PC-3 (cell line): ENCODE data around the gene FCF1. TPM values are rescaled to one million over a fixed set of nuclear protein-coding genes. Genes with fewer than 3 reads are reported as not detected.

Experiments used
- ATAC-seq: fragments of 200-7000 bp; cut with Tn5 transposase; 2 replicates; pipeline ENCODE4 v1.9.1; 2020; ENCODE audit warnings: mild to moderate bottlenecking, moderate library complexity
- BruUV-seq: library from RNA; stranded (reverse); fragments of 400-500 nt; replicated peaks from 2 replicates; lab custom pipeline; 2021; lab: Mats Ljungman, UMichigan
- CTCF ChIA-PET: fragments of 300-600 bp; sonication (Branson Sonifier 250); formaldehyde crosslinking; loops from one replicate; lab custom pipeline; 2022; ENCODE audit warnings: antibody characterized with exemption; lab: Charles Lee
- POLR2A ChIA-PET: fragments of 300-600 bp; sonication (Branson Sonifier 250); formaldehyde crosslinking; loops from one replicate; lab custom pipeline; 2022; ENCODE audit warnings: antibody characterized with exemption; ENCODE audit not compliant: unreplicated experiment; lab: Charles Lee
- DNase-seq: peaks from one replicate; pipeline ENCODE4 v3.0.0-alpha.2; 2015
- H2AFZ ChIP-seq: fragments of 300-600 bp; sonication (generic); 2 replicates; pipeline ENCODE4 v1.6.0; 2016; ENCODE audit warnings: antibody characterized with exemption, low read length
- H3F3A ChIP-seq: fragments of 300-600 bp; sonication (generic); one replicate; pipeline ENCODE4 v1.6.0; 2017; ENCODE audit warnings: antibody characterized with exemption, low read length, control low read depth, mild to moderate bottlenecking; ENCODE audit not compliant: unreplicated experiment
- H3K27ac ChIP-seq: fragments of 300-600 bp; sonication (generic); 2 replicates; pipeline ENCODE4 v1.5.1; 2016; ENCODE audit warnings: mild to moderate bottlenecking, low read length
- H3K27me3 ChIP-seq: fragments of 300-600 bp; sonication (generic); 2 replicates; pipeline ENCODE4 v1.6.1; 2016; ENCODE audit warnings: low read length, mixed read lengths
- H3K36me3 ChIP-seq: fragments of 300-600 bp; sonication (generic); 2 replicates; pipeline ENCODE4 v1.6.1; 2016; ENCODE audit warnings: low read depth, mixed run types, low read length, mixed read lengths
- H3K4me1 ChIP-seq: fragments of 300-600 bp; sonication (generic); 2 replicates; pipeline ENCODE4 v1.5.1; 2016; ENCODE audit warnings: low read length; ENCODE audit not compliant: insufficient read depth
- H3K4me2 ChIP-seq: fragments of 300-600 bp; sonication (generic); 2 replicates; pipeline ENCODE4 v1.6.0; 2016; ENCODE audit warnings: low read length
- H3K4me3 ChIP-seq: fragments of 300-600 bp; sonication (generic); 2 replicates; pipeline ENCODE4 v1.5.1; 2016; ENCODE audit warnings: mild to moderate bottlenecking, low read length, mixed read lengths
- H3K79me2 ChIP-seq: fragments of 300-600 bp; sonication (generic); 2 replicates; pipeline ENCODE4 v1.6.1; 2017; ENCODE audit warnings: low read length, mixed read lengths
- H3K9ac ChIP-seq: fragments of 300-600 bp; sonication (generic); 2 replicates; pipeline ENCODE4 v1.6.0; 2016; ENCODE audit warnings: mild to moderate bottlenecking, low read length
- H3K9me2 ChIP-seq: fragments of 300-600 bp; sonication (generic); replicated peaks from 2 replicates; pipeline ENCODE4 v1.6.1; 2016; ENCODE audit warnings: mixed run types, low read length, mixed read lengths
- H3K9me3 ChIP-seq: fragments of 300-600 bp; sonication (generic); 2 replicates; pipeline ENCODE4 v1.6.1; 2016; ENCODE audit warnings: low read length, mixed read lengths
- H4K20me1 ChIP-seq: fragments of 300-600 bp; sonication (generic); 2 replicates; pipeline ENCODE4 v1.6.1; 2016; ENCODE audit warnings: low read length, mixed read lengths
- EZH2 ChIP-seq: fragments of 300-600 bp; sonication (generic); IDR thresholded peaks from one replicate; pipeline ENCODE4 v1.6.1; 2017; ENCODE audit warnings: antibody characterized with exemption, mild to moderate bottlenecking, low read length; ENCODE audit not compliant: unreplicated experiment
- EZH2phosphoT487 ChIP-seq: fragments of 300-600 bp; sonication (generic); IDR thresholded peaks from 2 replicates; pipeline ENCODE4 v1.6.1; 2018; ENCODE audit warnings: mild to moderate bottlenecking, antibody characterized with exemption, low read length, borderline replicate concordance
- intact Hi-C: fragments of 100-400 bp; cut with micrococcal nuclease; formaldehyde crosslinking; loops from 2 replicates; pipeline ENCODE4 v1.9.0; 2023
- total RNA-seq: library from RNA; depleted of rRNA; stranded (reverse); fragments of >200 nt; gene quantifications from 2 replicates; pipeline ENCODE4 v1.2.3, GENCODE V29; 2014; rRNA removed
- TF ChIP-seq, protein P1 (sequence below): fragments of 300-600 bp; sonication (generic); conservative IDR thresholded peaks from 2 replicates; pipeline ENCODE4 v1.5.1; 2017; ENCODE audit warnings: antibody characterized with exemption, low read depth, mild to moderate bottlenecking, low read length

FCF1 gene
- total RNA-seq, 1 experiment from 2014 or later = 33.1 TPM

DNA sequence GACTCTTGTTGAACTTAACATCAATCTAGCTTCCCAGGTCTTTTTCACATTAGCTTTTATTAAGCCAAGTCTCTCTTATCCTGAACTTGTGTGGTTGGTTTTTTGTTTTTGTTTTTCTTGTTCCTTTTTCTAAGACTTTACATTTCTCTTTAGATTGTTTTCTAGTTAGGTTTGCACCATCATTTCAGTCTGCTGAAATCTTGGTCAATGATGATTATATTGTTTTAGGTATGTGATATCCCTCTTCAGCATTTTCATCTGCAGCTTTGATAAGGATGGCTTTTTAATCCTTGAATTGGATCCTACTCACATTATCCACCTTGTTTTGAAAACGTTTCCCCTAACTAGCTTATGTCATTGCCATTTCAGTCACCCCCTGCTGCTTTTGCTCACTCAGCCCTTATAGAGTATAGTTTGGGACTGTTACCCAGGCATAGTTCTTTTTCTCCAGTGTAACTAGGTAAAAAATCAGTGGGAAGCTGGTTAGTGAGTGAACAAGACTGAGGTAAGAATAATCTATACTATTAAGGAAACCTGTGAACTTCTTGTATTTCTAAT is 72.2 kb downstream of the FCF1 start:
- CTCF ChIA-PET = no interaction called here
- ATAC-seq (no peak), DNase-seq (no peak)
- Histone ChIP-seq H3K4me2 (no peak overlapping the region), H2AFZ (no peak overlapping the region), H3K4me1 (no peaks in the 10 kb centered on the region), H3K9me2 (no peaks in the 10 kb centered on the region), H3K4me3 (no peak overlapping the region), H4K20me1 (no peaks in the 10 kb centered on the region; the same call in 1 of the 2 replicates), H3K36me3 (peaks cover 53% of the 10 kb centered on the region), H3K79me2 (peaks cover 9% of the 10 kb centered on the region; the same call in 1 of the 2 replicates), H3K9ac (no peak overlapping the region), H3F3A (no peaks in the 10 kb centered on the region), H3K9me3 (no peaks in the 10 kb centered on the region), H3K27me3 (no peaks in the 10 kb centered on the region), H3K27ac (no peak overlapping the region)
- intact Hi-C loops = no loop called here
- POLR2A ChIA-PET = no interaction called here
- TF ChIP-seq EZH2phosphoT487 (no peak), EZH2 (no peak)
- TF ChIP-seq, protein P1, sequence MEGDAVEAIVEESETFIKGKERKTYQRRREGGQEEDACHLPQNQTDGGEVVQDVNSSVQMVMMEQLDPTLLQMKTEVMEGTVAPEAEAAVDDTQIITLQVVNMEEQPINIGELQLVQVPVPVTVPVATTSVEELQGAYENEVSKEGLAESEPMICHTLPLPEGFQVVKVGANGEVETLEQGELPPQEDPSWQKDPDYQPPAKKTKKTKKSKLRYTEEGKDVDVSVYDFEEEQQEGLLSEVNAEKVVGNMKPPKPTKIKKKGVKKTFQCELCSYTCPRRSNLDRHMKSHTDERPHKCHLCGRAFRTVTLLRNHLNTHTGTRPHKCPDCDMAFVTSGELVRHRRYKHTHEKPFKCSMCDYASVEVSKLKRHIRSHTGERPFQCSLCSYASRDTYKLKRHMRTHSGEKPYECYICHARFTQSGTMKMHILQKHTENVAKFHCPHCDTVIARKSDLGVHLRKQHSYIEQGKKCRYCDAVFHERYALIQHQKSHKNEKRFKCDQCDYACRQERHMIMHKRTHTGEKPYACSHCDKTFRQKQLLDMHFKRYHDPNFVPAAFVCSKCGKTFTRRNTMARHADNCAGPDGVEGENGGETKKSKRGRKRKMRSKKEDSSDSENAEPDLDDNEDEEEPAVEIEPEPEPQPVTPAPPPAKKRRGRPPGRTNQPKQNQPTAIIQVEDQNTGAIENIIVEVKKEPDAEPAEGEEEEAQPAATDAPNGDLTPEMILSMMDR = no peak
- no TSS peak for BruUV-seq

DNA sequence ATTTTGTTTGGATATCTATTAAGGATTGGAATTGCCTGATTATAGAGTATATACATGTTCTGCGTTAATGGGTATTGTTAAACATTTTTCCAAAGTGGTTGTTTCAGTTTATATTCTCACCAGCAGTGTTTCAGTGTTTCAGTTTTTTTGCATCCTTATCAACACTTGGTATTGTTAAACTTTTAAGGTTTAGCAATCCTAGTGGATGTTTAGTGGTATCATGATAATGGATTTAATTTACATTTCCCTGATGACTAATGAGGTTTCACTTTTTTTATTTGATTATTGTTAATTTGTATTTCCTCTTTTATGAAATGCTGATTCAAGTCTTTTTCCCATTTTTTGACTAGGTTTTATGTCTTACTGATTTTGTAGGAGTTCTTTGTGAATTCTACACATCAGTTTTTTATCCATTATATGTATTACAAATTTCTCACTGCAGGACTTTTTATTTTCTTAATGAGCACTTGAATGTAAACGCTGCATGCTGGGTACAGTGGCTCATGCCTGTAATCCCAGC is 73.9 kb downstream of the FCF1 start:
- intact Hi-C loops = no loop called here
- TF ChIP-seq EZH2 = no peak
- TF ChIP-seq EZH2phosphoT487 = no peak
- TF ChIP-seq, protein P1 = no peak
- Histone ChIP-seq H2AFZ (no peak overlapping the region), H4K20me1 (no peaks in the 10 kb centered on the region; the same call in 1 of the 2 replicates), H3K27me3 (no peaks in the 10 kb centered on the region), H3K4me3 (no peak overlapping the region), H3K79me2 (peaks cover 15% of the 10 kb centered on the region; the same call in 1 of the 2 replicates), H3K36me3 (peaks cover 35% of the 10 kb centered on the region), H3K4me1 (no peaks in the 10 kb centered on the region), H3K4me2 (no peak overlapping the region), H3F3A (no peaks in the 10 kb centered on the region), H3K9me3 (no peaks in the 10 kb centered on the region), H3K9ac (no peak overlapping the region), H3K27ac (no peak overlapping the region), H3K9me2 (no peaks in the 10 kb centered on the region)
- ATAC-seq (no peak), DNase-seq (no peak)
- ChIA-PET POLR2A (no interaction called here), CTCF (no interaction called here)
- BruUV-seq = no TSS peak

Other genes with a start within 250 kb of the FCF1 start
- gene NPC2, start 219.8 kb upstream of the FCF1 start, total RNA-seq = 138 and 195 TPM in 2 replicates
- 30.1 and 32.3 TPM in 2 replicates for gene ISCA2, start 219.4 kb upstream of the FCF1 start, total RNA-seq
- 17.4 and 18.1 TPM in 2 replicates for gene LTBP2, start 100.9 kb upstream of the FCF1 start, total RNA-seq
- gene AREL1, start 64 bp upstream of the FCF1 start, total RNA-seq = 25.4 and 32.1 TPM in 2 replicates
- gene YLPM1, start 50.2 kb downstream of the FCF1 start, total RNA-seq = 25.1 and 30.8 TPM in 2 replicates
- gene PROX2, start 163.0 kb downstream of the FCF1 start, total RNA-seq = not detected in 2 replicates
- 56.9 and 61.1 TPM in 2 replicates for gene DLST, start 168.8 kb downstream of the FCF1 start, total RNA-seq
- 16.0 and 17.9 TPM in 2 replicates for gene RPS6KL1, start 210.1 kb downstream of the FCF1 start, total RNA-seq
- 0.26 and 1.5 TPM in 2 replicates for gene PGF, start 242.5 kb downstream of the FCF1 start, total RNA-seq